HG03565 (cell line): ENCODE results near the gene CAPN13.

ENCODE experiments used
- ATAC-seq: cut with Tn5 transposase; IDR thresholded peaks from one replicate; pipeline ENCODE4 v1.9.1; 2021; ENCODE audit warnings: mild to moderate bottlenecking, moderate library complexity; ENCODE audit not compliant: unreplicated experiment

Gene CAPN13

GRCh38 chr2:30789670-30790210 lies 17.5 kb downstream of the CAPN13 start:
- ATAC-seq, result no peak

DNA sequence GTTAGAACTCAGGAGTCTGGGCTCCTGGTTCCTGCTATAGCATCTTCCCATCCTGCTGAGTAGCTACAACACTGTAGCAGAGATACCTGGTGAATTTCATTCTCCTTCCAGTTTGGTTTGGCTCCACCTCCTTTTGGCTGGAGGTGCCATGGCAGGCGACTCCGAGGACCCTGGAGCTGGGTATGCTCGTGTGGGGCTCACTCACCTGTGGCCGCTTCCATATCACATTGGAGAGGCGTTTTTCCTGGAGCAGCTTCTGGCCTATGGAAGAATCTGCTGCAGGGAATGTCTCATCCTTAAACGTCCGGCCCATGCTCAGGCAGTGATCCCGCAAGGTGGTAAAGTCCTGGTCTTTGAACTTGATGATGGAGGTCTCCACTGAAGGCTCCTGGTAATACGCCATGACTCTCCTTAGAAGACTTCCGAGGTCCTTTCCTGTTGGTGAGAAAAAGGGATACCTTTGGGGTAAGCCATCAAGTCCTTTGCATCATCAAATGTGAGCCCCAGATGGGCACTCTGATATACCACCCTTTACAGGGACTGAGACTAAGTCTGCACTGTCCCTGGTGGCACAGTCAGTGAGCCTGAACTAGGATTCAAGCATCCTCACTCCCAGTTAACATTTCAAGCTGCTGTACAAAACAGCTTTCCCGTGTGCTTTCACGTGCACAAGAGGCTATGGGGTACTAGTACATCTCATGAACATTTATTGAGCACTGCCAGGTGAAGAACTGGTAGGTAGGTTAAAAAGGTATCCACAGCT lies 20.1 kb downstream of the CAPN13 start:
- ATAC-seq, result no peak

GRCh38 chr2:30784682-30785081 lies 22.6 kb downstream of the CAPN13 start:
- ATAC-seq, result no peak

DNA sequence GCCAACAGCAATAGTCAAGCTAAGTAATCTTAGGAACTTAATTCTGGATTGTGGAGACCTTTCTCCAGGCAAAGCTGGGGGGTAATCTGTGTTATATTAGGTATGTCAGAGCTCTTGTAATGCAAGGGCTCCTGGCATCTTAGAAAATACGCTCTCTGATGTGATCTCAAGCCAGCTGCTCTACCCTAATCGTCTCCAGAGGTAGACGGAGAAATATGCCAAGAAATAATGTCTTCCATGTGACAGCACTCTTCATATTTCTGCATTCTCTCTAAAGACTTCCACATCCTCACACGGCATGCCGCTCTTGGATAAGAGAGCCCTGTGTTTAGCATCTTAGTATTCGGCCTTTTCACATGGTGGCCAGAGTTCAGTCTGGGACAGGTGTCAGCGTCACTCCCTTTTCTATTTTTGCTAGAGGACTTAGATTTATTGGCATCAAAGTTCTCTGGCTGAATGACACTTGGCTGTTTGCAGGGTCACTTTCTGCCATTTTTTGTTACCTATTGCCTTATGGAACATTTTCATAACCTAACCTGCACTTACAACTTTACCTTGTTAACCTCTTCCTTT lies 25.2 kb downstream of the CAPN13 start:
- ATAC-seq, result no peak

- no peak for ATAC-seq
Observed at GRCh38 chr2:30781451-30781850, 25.8 kb downstream of the CAPN13 start.

- ATAC-seq, result no peak
Observed at GRCh38 chr2:30780776-30781330, 26.4 kb downstream of the CAPN13 start.

GRCh38 chr2:30778611-30779010 lies 28.6 kb downstream of the CAPN13 start:
- no peak for ATAC-seq

DNA sequence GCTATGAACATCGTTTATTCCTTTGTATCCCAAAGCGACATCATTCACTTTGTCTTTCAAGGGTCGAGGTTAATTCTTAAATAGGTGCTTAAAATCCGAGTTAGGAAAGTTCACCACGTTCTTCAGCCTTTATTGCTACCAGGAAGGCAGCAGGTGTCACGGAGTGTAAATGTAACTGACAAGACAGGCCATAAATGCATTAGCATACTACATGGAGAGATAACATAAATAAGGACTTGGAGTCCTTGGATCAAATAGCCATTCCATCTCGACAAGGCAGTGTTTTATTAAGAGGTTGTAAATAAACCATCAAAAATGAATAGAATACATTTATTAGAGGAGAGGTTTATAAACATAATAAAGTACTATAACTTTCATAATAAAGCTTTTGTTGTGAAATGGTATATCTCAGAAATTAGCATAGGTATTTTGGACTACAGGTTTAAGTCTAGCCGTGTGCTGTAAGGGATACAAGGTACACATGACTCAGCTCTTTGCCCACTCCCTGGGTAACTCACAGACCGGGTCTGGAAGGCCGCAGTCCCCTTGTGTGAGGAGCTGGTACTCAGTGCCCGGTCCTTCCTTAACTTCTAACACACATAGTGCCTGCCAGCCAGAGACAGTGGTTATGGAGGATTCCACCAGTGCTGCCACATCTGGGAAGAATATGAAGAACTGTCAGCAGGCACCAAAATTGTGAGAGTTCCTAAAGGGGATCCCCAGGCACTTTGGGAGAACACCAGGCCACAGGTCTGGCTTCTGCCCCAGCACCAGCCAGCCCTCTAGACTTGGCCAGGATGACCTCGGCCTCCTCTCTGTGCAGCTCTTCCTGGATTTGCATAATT lies 29.4 kb downstream of the CAPN13 start:
- no peak for ATAC-seq

DNA sequence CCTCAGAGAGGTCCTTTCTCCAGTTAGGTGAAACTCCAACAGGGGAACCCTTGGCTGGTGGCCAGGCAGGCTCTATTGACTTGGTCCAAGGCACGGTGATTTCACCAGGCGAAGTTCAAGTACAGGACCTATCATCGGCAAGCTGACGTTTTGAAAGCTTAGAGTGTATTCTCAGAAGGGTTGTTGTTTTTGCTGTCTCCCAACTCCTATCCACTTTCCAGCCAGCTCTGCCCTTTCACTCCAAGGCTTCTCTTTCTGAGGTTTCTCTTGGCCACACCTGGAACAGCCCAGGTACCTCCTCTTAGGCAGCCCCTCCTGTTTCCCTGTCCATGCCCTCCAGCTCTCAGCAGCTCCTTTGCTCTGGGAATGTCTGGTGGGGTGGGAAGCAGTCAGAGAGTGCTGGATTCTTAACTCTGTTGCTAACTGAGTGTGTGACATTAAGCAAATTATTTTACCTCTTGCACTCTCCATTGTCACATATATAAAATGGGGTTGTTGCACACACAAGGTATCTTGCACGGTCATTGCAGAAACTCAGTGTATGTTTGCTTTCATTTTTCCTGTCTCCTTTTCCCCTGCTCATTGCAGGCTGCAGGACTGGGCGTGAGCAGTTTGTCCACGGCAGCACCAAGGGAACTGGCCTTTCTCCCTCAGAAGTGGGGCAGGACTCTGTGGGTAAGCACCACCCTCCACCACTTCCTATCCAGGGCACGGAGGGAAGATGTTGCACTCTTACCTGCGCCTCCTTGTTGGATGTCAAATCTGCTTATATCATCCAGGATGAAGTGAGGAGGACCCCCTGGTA lies 30.2 kb downstream of the CAPN13 start:
- no peak for ATAC-seq

GRCh38 chr2:30775833-30776232 lies 31.4 kb downstream of the CAPN13 start:
- ATAC-seq, result no peak

DNA sequence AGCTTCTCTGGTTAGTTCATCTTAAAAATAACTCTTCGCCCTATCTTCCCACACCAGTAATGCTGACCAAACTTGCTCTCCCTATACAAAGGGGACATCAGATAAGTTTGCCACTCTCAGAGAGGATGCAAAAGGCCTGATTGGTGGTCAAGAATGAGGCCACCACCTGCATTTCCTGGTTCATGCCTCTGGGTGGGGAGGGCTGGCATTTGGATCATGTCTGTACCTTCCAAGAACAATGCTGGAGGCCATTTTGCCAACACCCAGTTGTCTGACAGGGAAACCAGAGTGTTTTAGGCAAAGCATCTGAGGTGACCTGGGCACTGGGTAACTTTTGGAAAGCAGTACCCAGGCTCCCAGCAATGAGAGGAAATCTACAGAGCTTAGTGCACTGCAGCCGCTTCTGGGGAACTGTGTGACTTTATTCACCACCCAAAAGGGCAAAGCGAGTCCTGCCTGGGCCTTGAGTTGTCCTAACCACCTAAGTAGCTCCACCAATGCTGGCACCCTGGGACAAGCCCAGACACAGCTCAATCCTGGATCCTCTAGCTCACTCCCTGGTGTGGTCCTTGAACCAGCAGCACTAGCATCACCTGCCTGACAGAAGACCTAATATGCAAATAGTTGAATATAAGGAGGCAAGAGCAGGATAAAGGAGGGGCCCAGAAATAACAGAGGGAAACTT lies 35.1 kb downstream of the CAPN13 start:
- no peak for ATAC-seq

DNA sequence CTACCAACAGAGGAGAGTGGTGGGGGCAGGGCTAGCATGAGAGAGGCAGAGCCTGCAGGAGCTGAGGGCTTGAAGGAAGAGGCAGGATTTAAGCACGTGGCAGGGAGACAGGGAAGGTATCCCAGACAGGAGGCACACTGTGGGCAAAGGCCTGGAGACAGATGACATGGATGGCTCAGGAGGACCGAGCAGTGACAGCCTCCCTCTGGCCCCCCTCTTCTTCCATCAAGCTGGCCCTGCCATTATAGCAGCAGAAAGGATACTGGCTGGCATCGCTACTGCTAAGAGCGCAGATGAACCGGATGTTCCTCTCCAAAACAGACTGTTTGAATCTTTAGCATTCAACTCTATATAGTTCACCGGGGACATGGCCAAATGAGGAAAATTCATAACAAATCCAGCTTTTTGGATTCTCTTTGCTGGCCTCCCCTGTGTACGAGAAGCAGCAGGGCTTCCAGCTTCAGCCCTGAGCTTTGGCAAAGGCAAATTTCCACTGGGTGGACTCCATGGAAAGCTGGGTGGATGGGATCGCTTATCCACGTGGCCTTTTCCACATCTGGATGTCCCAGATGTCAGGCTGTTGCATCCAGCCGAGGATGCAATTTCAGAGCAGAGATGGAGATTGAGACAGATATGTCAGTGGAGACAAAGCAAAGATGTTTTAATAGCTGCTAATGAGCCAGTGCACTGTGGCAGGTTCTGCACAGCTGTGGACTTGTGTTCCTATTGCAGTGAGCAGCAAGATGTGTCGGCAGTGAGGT lies 36.2 kb downstream of the CAPN13 start:
- no peak for ATAC-seq

GRCh38 chr2:30769891-30770462 lies 37.3 kb downstream of the CAPN13 start:
- no peak for ATAC-seq

- no peak for ATAC-seq
Observed at GRCh38 chr2:30769481-30769780, 37.8 kb downstream of the CAPN13 start.

DNA sequence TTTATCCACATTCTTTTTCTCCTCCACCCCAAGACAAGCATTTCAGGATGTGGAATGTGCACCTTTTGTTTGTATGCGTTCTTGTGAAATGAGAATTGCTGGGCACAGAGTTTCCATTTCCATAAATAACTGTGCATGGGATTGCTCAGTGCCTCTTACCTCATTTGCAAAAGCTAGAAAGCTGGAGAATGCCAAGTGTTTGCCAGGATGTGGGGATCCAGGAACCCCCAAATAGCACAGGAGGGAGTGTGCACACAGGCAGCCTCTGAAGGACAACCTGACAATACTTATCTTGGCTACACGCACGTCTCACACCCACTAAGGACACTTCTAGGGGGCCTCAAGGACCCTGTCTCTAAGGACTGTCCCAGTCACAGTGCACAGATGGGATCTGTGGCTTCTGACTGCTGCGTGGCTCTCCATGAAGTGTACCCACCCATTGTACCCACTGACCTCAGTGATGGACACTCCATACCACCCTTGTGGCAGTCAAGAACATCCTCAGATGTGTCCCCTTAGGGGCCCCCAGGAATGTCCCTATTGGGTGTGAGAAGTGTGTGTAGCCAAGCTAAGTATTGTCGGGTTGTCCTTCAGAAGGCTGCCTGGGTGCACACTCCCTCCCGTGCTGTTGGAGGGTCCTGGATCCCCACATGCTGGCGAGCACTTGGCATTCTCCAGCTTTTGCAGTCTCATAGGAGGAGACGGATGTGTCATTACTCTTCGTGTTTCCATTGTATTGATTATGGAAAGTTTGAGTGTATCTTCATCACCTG lies 38.4 kb downstream of the CAPN13 start:
- ATAC-seq, result no peak

DNA sequence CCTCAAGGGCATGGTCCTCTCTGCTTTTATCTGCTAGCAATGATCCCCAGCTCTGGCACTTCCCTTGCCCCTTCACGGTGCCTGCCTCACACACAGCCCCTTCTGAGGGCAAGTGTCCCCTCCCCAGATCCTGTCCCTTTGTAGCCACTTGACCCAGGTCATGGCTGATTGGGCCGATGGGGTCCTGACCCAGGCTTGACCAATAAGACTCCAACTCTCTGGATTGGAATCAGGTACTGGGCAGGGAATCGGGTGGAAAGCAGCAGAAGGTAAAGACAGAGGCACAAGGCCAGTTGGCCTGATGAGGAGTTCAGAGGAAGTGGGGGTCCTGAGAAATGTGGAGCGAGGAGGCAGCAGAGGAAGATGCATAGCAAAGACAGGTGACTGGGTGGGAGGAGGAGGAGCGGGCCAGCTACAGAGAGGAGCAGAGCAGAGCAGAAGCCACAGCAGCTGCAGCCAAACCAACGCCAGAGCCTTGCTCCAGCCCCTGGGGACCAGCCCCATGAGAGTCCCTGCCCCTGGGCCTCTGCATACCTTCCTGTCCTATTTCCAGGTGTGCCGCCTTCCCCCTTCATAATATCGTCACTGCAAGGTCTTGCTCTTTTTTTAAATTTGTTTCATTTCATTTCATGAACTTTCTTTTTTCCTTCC lies 39.1 kb downstream of the CAPN13 start:
- ATAC-seq, result no peak

DNA sequence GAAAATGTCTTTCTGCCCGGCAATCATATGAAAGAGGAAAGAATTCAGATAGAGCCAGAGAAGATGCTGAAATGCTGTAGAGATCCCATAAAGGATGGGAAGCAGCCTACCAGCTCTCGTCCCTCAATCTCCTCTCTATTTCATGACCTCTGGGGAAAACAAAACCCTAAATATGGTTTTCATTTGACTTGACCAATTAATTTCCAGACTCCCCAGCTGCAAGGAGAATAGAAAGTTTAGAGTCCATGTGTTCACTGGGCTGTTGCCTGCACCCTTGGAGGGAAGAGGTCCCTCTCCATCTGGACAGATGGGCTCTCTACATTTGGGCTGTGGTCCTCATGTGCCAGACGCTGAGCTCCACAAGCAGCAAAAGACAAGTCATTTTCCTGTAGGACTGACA lies 40.6 kb downstream of the CAPN13 start:
- ATAC-seq, result no peak
